CD4-positive, alpha-beta T cell treated with Interleukin-4 for 1 hour (primary cell): ENCODE results near the gene MYL11.
"Not testable (repeated sequence)": the region's sequence is repeated elsewhere in the genome, so short reads cannot be mapped to it uniquely, and the experiment has no call there.

Experiments
- DNase-seq, 2 donors: peaks; one replicate each; pipeline ENCODE4 v3.0.0-alpha.2; 2020 to 2022

MYL11 gene

GRCh38 chr16:30374538-30374937 is at the start of gene MYL11:
TSS of gene MYL11 (plus strand) at chr16:30374802. CDS start at chr16:30374858, 56 bp downstream.
- DNase-seq = no peak

GRCh38 chr16:30334473-30334989 is 40.1 kb upstream of the MYL11 start:
- peak; percentile 83 to 87 for DNase-seq

- peak; percentile 81 to 83 for DNase-seq
Observed at GRCh38 chr16:30335028-30335597, 39.5 kb upstream of the MYL11 start.

- no peak for DNase-seq
Observed at GRCh38 chr16:30335598-30336474, 38.8 kb upstream of the MYL11 start.

- DNase-seq = not testable (repeated sequence)
Observed at GRCh38 chr16:30337964-30338357, 36.6 kb upstream of the MYL11 start.

GRCh38 chr16:30338715-30339114 is 35.9 kb upstream of the MYL11 start:
- DNase-seq = not testable (repeated sequence)

- no peak for DNase-seq
Observed at GRCh38 chr16:30340621-30341020, 34.0 kb upstream of the MYL11 start.

- DNase-seq = not testable (repeated sequence)
Observed at GRCh38 chr16:30341971-30342370, 32.6 kb upstream of the MYL11 start.

GRCh38 chr16:30342751-30343490 is 31.7 kb upstream of the MYL11 start:
- DNase-seq = no peak

- DNase-seq = not testable (repeated sequence)
Observed at GRCh38 chr16:30343491-30343820, 31.1 kb upstream of the MYL11 start.

GRCh38 chr16:30346286-30346685 is 28.3 kb upstream of the MYL11 start:
- DNase-seq = no peak

- no peak for DNase-seq
Observed at GRCh38 chr16:30348113-30348512, 26.5 kb upstream of the MYL11 start.

GRCh38 chr16:30348929-30349328 is 25.7 kb upstream of the MYL11 start:
- DNase-seq = no peak

- DNase-seq = no peak
Observed at GRCh38 chr16:30349675-30350074, 24.9 kb upstream of the MYL11 start.

GRCh38 chr16:30350134-30350871 is 24.3 kb upstream of the MYL11 start:
- peak; percentile 22 to 50 for DNase-seq

- no peak for DNase-seq
Observed at GRCh38 chr16:30351001-30351441, 23.6 kb upstream of the MYL11 start.

GRCh38 chr16:30351586-30352419 is 22.8 kb upstream of the MYL11 start:
- DNase-seq = no peak

GRCh38 chr16:30352488-30353401 is 21.9 kb upstream of the MYL11 start:
- DNase-seq = no peak

GRCh38 chr16:30353438-30354129 is 21.0 kb upstream of the MYL11 start:
- no peak for DNase-seq
